GM21360 (cell line): ENCODE data around the gene TMUB1.
A peak's percentile ranks its signal among the peaks of the same experiment; 100 is the strongest.

ENCODE experiments used
- ATAC-seq: cut with Tn5 transposase; IDR thresholded peaks from one replicate; pipeline ENCODE4 v1.9.1; 2021; ENCODE audit warnings: mild to moderate bottlenecking, moderate library complexity; ENCODE audit not compliant: unreplicated experiment

TMUB1 gene, protein sequence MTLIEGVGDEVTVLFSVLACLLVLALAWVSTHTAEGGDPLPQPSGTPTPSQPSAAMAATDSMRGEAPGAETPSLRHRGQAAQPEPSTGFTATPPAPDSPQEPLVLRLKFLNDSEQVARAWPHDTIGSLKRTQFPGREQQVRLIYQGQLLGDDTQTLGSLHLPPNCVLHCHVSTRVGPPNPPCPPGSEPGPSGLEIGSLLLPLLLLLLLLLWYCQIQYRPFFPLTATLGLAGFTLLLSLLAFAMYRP

DNA sequence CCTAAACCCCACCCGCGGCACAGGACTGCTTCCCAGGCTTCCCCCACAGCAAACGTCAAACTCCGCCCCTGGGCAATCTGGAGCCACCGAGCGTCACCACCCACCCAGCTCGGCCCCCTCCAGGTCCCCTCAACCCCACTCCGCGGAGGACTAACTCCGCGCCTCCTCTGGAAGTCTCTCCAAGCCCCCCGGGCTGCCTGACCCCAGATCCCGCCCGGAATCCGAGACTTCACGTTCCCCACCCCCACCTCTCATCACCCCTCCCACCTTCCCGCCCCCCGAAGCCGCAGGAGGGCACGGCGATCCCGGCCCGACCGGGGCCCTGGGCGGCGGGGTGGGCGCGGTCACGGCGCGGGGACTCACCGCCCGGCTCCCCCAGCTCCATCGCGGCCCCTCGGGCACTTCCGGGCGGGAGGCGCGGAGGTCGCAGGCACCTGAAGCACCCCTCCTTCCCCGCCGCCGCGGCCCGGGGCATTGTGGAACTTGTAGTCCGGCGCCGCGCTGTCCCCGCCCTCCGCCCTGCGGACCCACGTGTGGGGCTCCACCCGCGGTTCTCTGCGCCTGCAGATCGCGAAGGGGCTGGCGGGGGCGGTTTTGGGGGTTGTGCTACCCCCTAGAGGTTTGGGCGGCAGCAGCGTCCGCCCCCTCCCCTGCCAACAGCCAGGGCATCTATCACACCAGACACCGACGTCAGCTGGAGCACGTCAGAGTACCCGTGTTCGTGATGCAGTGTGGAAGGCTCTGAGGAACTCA, at the start of gene TMUB1:
TMUB1 (minus strand) TSS at position 423 of the 753 bp plus-strand sequence. CDS start 930 bp downstream, outside the sequence.
- peak; percentile 40 for ATAC-seq

DNA sequence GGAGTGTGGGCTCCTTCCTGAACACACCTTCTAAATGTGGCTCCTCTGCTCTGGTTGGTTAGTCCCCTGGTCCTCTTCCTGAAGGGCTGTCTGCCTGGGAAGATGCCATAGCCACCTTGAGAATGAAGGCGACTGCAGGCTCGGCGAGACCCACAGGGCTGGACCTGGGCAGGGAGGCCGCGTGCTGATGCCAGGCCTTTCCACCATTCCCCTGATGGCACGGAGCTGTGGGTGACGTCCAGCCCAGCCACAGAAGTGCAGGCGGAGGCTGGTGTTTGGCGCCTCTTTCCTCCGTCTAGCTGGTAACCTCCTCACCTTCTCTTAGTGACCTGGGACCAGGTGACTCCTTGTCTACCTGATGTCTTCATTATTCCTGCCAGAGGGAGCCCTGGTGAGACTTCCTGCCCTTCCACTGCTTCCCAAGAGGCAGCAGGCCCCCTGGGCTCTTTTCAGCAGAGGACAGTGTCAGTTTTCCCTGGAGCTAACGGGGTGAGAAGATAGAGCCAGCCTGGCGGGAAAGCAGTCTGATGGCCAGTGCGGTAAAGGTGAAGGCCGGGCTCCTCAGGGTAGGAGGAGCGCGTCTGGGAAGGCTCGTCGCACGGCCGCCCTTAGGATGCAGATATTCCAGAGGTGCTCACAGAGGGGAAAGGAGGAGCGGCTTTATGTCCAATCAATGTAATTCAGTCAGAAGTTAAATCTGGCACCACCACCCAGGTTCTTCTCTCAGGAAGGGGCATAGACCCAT, 49.3 kb upstream of the TMUB1 start:
- ATAC-seq, result no peak

DNA sequence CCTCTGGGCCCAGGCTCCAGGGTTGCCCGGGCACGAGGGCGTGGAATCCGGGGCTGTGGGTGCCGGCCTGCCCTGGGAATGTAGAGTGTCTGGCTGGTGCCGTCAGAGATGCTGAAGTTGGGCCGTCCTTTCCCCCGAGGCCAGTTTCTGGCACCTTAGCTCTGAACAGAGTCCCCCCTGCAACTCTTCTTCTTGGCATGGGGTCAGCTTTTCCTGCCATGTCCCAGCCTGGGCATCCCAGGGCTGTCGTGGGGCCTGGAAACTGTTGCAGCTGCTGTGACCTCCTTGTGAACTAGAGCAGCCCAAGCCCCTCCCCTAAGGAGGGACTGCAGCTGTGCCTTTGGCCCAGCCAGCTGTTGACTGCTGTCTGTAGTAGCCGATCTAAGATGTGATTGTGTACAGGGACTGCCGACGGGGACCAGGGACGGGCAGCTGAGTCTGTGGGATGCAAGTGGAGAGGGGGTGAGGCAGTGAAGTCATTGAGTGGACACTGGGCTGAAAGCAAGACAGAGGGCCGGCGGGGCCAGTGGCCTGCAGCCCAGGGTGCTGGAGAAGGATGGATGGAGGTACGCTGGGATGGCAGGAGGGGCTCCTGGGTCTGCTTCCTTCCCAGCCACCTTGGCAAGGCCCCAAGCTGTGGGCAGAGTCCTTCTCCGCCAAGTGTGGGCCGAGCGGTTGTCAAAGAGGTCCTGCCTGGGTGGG, 48.5 kb upstream of the TMUB1 start:
- no peak for ATAC-seq

DNA sequence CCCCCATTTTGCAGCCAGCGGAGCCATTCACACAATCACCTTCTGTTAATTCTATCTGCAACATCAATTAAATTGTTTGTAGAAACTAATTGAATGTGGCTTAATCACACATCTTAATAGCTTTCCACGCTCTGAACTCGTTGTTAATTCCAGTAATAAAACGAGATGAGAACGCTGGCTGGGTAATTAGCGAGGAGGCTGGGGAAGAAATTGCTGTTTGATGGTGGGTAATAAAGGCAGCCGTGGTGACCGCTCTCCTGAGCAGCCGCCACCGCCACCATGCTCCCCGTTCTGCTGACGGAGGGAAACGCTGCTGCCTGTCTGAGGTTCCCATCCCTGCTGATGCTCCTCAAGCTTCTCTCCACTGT, 47.9 kb upstream of the TMUB1 start:
- ATAC-seq, result no peak

DNA sequence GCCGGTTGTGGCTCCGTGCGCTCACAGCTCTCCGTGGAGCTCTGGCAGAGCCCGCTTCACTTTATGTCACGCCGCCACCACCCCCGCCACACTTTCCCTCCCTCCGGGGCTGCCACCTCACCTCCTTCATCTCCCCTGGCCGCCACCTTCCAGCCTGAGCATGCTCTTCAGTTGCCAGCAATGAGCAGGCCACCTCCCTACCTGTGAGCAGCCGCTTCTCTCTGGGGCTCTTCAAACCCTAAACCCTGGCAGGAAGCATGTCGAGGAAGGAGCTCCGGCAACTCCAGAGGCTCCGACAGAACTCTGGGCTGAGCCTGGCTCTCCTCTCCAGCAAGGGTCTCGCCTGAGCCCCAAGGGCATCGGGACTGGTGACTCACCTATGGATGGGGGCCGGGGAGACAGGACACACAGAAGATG, 47.5 kb upstream of the TMUB1 start:
- ATAC-seq, result no peak

DNA sequence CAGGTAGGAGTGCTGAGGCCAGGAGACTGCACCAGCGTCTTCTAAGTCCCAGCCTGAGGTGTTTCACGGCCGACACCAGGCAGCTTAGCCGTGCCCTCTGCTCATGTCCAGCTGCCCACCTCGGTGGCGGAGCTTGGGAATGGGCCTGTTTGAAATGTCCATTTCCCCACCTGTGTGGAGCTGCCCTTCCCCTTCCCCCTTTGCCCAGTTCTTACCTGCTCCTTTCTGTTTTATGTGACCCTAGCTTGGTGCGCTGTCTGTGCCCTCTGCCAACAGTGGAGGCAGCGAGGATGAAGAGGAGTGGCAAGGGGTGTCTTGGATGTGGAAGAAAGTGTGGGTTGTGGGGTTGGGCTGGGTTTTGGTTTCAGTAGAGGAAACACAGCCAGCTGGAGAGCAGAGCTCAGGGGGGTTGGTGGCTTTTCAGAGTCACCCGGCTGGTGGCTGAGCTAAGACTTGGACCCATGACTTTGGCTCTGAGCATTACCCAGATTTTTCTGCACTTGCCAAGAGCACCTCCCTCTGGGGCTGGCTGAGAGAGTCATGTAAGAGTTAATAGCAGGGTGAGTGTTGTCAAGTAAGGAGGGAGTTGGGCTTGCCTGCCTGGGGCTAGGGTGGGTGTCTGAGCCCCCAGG, 46.8 kb upstream of the TMUB1 start:
- ATAC-seq, result no peak

DNA sequence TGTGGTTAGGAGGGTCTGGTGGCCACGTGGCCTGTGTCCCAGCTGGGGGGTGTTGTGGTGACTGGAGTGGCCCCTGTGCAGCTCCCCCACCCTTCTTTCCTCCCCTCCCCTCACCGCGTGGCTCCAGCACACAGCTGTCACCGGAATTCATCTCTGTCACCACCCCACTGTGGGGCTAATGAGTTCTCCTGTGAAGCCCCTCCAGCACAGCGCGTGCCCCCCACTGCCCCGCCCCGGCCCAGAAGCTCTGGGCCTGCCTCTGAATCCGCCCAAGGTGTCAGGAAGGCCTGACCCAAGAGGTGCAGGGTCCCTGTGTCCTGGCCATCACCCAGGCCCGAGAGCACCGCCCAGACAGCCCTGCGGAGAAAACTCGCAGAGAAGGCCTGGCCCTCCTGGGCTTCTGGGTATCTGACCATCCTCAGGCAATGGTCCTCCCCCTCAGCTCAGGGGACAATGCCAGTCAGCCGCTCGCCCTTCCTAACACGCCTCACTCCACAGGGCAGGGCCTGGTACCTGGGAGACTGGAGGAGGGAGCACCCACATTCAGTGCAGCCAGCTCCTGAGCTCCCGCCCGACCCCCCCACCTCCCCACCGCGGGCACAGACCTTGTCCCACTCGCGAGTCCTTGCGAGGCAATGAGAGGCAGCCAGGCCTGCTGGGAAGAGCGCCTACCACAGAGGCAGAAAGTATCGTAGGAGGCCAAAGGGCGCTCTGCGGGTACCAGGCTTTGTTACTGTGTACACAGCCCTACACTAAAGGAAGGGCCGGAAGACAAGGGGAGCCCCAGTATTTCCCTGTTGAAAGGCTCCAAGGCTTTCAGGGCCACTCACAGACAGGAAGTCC, 46.0 kb upstream of the TMUB1 start:
- ATAC-seq, result no peak

DNA sequence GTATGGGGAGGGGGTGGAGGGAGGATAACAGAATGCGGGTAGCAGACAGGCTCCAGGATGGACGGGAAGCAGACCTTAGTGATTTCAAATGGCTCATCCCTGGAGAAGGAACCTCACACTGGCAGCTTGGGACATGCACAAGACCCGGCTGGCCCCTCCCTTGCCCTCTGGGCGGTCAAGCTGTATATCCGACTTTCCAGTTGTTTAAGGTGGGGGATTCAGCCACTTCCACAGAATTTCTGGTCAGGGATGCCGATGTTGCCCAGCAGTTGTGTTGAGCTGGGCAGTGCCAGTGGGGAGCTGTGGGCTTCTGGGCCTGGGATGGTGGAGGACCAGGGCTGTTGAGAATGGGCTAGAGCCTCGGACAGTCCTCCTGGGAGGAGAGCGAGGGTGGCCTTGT, 45.4 kb upstream of the TMUB1 start:
- no peak for ATAC-seq

DNA sequence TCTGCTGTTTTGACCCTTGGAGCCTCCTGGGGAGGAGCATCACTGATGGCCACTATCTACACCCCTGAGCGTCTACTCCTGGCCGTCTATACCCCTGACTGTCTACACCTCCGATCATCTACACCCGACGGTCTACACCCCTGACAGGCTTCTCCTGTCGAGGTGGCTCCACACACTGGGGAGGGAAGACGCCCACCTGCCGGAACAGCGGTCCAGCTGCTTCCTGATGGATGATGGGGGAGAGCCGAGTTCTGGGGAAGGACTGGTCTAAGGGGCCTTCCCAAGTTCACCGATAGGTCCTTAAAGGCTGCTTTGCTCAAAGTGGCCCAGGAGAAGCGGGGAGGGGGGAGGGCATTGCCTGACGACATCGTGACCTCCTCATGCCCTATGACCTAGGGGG, 44.9 kb upstream of the TMUB1 start:
- ATAC-seq, result no peak

DNA sequence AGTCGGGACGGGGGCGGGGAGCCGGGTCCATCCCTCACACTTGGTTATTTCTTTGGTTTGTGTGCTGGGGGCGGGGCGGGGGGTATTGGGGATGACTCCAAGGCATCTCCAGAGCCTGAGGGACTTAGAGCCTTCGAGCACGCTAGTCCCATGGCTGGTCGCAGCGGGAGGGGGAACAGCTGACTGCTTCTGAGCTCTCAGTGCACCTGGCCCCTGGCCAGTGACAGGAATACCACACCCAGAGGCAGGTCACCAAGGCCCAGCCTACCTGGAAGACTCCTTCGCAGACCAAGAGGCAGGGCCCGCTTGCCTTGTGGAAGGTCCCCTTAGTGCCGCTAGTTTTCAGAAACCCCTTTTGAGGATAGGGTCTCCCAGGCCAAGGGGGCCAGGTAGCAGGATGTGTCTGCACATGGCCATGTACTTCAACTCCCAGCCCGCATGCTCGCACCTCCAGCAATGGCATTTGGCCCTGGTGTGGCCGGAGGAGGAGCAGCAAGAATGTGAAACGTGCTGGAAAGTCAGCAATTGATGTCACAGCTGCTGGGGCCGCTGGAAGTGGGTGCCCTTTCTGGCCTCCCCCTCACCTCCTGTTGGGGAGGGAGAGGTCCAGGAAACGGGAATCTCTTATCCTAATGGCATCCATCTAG, 43.3 kb upstream of the TMUB1 start:
- no peak for ATAC-seq

DNA sequence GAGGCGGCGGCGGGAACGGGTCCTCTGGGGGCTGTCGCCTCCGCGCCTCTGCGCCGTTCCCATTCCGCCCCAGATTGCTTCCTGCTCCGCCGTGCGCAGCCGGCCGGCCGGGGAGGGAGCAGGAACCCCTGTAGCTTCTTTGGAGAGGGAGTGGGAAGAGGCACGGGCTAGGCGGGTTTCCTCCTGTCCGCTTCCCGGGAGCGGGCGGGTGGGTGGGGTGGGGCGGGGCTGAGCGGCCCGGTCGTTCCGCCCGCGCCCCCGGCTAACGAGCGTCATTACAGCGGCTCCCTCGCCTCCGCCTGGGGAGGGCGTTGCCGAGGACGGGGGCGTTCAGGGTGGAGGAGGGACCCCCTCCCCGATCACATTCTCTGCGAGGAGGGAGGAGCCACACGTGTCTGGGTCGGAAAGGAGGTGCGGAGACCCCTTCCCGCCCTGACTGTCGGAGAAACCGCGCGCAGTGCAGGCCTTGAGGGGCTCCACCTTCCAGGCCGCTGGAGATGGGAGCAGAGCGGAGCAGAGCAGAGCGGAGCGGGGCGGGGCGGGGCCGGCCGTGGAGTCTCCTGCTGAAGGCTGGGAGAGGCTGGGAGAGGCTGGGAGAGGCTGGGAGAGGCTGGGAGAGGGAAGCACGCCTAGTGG, 42.7 kb upstream of the TMUB1 start:
- ATAC-seq, result no peak

DNA sequence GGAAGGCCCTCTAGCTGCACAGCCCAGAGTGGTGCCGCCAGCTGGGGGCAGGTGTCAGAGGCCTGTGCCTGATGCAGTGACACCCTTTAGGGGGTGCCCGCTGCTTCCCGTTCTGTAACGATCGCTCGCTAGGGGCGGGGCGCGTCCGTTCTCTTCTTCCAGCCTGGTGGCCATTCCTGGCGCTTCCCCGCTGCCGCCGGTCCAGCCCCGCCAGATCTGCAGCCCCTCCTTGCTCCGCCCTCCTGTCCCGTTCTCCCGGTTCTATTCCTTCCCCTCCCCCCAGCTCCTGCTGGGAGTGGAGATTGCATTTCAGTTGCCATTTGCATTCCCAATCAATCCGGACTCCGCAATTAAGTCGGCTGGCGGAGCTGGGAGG, 42.2 kb upstream of the TMUB1 start:
- ATAC-seq, result no peak

DNA sequence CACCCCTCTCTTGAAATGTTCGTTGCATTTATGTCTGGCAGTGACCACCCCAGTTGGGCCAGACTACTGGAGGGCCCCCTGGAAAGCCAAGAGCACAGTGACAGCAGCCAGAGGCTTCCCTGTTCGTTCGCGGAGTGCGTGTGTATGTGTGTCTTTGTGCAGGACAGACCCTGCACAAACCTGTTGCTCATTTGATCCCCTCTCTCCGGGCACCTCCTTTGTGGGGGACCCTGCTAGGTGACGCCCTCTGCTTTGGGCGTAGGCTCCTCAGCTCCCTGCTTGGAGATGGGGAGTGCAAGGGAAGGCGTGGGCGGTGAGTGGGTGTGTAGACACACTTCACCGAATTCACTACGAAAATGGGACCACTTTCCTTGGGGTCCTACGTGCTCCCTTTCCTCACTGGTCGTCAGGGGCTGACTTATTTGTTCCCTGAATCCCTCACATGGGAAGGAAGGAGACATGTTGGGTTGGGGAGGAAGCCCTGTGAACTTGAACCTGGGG, 41.7 kb upstream of the TMUB1 start:
- no peak for ATAC-seq

DNA sequence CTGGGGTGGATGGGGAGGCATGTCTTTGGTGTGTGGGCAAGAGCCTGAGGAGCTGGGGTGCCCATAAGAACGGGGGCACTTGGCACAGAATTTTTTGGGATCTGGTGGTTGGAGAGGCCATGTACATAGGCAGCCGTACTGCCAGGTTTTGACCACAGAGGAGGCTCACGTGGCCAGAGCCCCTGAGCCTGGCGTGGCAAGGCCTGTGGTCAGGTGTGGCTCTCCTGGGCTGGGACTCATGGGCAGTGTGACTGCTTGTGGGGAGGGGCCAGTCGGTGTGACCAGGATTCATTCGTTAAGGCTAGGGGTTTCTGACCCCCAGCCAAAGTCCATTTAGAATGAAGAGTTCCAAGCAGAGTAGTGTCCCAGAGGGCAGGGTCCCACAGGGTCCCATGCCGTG, 41.2 kb upstream of the TMUB1 start:
- no peak for ATAC-seq

DNA sequence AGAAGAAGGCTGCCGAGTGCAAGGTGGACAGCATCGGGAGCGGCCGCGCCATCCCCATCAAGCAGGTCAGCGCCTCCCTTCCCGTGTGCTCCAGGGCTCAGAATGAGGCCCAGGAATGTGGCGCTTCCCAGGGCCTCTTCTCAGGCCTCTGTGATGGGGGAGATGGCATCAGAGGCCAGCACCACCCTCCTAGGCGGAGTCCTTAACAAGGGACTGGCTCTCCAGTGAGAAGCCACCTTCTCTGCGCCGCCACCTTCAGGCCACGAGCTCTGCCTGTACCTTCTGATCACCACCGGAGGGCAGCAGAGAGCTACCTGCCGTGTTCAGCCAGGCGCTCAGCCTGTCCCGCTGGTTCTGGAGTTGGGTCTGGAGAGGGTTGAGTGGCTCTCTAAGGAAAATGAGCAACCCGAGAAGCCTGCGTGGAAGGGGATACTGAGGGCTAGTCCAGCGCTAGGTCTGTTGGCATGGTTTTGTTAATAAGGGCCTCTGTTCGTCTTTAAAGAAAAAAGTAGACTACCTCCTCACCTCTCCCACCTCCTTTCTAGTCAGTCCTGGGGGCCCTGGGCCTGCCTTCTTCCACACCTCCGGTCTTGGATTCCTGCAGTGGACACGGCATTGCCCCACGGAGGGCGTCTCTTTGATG, 40.6 kb upstream of the TMUB1 start:
- no peak for ATAC-seq

DNA sequence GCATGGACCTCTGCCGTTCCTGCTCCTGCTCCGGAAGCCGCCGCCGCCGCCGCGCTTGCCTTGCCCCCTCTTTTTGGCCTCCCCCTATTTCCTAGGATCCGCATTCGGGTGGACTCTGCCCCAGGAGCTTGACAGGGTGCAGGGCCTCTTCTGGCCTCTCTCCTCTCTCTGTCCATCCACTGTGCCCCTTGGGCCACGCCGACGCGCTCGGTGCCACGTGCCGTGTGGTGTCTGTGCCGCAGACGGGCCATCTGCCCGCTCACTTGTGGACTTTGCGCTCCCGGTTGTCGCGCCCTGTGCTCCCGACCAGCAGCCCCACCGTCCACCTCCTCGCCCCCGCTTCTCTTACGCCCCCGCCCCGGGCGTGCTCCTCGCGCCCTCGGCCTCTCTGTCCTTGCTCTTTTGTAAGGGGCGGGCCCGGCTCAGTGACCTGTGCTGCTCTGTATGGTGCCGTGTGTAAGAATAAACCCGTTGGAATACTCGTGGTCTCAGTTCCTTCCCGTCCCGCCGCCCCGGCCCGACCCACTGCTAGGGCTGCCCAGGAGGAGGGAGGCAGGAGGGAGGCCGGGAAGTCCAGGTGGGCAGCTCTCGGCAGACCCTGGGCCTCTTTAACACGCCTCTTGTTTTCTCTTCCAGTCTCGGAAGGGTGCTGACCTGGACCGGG, 40.0 kb upstream of the TMUB1 start:
- ATAC-seq, result no peak

DNA sequence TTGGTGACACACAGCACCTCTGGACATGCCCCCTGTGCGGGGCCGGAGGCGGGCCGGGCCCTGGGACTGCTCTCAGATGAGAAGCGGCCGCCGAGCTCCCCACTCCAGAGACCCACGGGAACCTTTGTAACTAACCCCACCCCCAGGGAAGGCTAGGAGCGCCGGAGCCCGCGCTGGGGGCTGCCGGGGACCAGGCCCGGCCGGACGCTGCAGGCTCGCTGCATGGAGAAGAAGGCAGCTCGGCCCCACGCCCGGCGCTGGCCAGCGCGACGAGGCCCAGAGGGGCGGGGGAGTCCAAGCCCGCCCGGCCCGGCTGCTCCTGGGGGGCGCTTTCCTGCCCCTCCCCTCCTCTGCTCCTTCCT, 39.5 kb upstream of the TMUB1 start:
- ATAC-seq, result no peak

DNA sequence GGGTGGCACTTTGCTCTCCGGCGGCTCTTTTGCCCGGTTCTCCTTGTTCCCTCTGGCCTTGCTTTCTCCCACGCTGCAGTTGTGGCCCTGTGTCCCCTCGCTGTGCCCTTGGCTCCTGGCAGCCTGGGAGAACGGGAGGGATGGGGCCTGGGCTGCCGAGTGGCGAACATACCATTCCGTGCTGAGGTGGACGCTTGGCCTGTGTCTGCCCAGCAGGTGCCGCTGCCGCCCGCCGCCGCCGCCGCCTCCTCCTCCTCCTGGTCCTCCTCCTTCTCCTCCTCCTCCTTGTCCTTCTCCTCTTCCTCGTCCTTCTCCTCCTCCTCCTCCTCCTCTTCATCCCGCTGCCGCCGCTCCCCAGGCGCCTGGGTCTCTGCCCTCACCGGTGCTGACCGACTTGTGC, 39.0 kb upstream of the TMUB1 start:
- no peak for ATAC-seq
